Measurements from ENCODE around the gene C1GALT1C1L. TPM values are rescaled to one million over a fixed set of nuclear protein-coding genes. Genes with fewer than 3 reads are reported as not detected.
"Not testable (repeated sequence)": the region's sequence is repeated elsewhere in the genome, so short reads cannot be mapped to it uniquely, and the experiment has no call there.

C1GALT1C1L gene
- total and polyA plus RNA-seq, 2 of the 13 experiments (the other 11 are each of a cell fraction or from before 2014, with no cell fraction given): 1.3 to 2.4 TPM

GRCh38 chr2:43699761-43700160 is 23.5 kb upstream of the C1GALT1C1L start:
- BruUV-seq (replicated peaks): no TSS peak
- Histone ChIP-seq H3K9me3 (ENCODE audit: low read length) (no peaks in the 10 kb centered on the region), H3K4me1 (ENCODE audit: insufficient read depth, low read length) (peaks cover 7% of the 10 kb centered on the region), H4K20me1 (ENCODE audit: insufficient read depth, low read length) (no peaks in the 10 kb centered on the region), H3K4me3 (replicated peaks in 1 of 3; ENCODE audit: insufficient read depth in 1 of 3, low read depth in 2 of 3, low read length in 3 of 3) (no peak overlapping the region), H2AFZ (ENCODE audit: low read length) (no peak overlapping the region), H3K27ac (ENCODE audit: extremely low read length, insufficient read depth, low read length) (no peak overlapping the region), H3K9ac (ENCODE audit: insufficient read depth, low read depth, low read length) (no peak overlapping the region), H3K27me3 (ENCODE audit: control insufficient read depth in 1 of 2, insufficient read depth in 2 of 2, low read length in 2 of 2) (no peaks in the 10 kb centered on the region), H3K36me3 (replicated peaks in 1 of 2; ENCODE audit: control insufficient read depth in 1 of 2, insufficient read depth in 2 of 2, low read length in 2 of 2) (no peaks in the 10 kb centered on the region), H3K4me2 (ENCODE audit: low read depth, low read length) (no peak overlapping the region), H3K79me2 (ENCODE audit: insufficient read depth, low read length) (no peaks in the 10 kb centered on the region)
- ChIA-PET CTCF (ENCODE audit: low intra/inter-chr PET ratio, low total read pairs) (no interaction called here), POLR2A (no interaction called here)
- intact Hi-C loops (cut with micrococcal nuclease; ENCODE audit: unreplicated experiment): loop anchor here (2.0 kb wide), 1 partner anchor 49 kb away; no protein-coding TSS in a partner anchor
- 49% methylated on average over 3 of the region's 3 CpGs for WGBS (ENCODE audit: low lambda C conversion rate)
- ATAC-seq: no peak
- no peak for TF ChIP-seq ZNF367 (CRISPR knock-in tag; IDR thresholded peaks at IDR 0.05; ENCODE audit: borderline replicate concordance)
- TF ChIP-seq ZKSCAN8 (CRISPR knock-in tag; IDR thresholded peaks at IDR 0.05; ENCODE audit: borderline replicate concordance): no peak
- no peak for FAIRE-seq
- in situ Hi-C loops (cut with HindIII; ENCODE audit: extremely low pct_ligation_motif_present, low pct_unique_long_range_greater_than_20kb): no loop called here
- DNase-seq (ENCODE audit: low spot score): no peak

GRCh38 chr2:43698140-43698539 is 21.9 kb upstream of the C1GALT1C1L start:
- H3K79me2 ChIP-seq (ENCODE audit: insufficient read depth, low read length); H3K4me2 ChIP-seq (ENCODE audit: low read depth, low read length); H3K36me3 ChIP-seq (replicated peaks in 1 of 2; ENCODE audit: control insufficient read depth in 1 of 2, insufficient read depth in 2 of 2, low read length in 2 of 2); H4K20me1 ChIP-seq (ENCODE audit: insufficient read depth, low read length); H3K9me3 ChIP-seq (ENCODE audit: low read length); BruUV-seq (replicated peaks); H2AFZ ChIP-seq (ENCODE audit: low read length); DNase-seq (ENCODE audit: low spot score); POLR2A ChIA-PET; in situ Hi-C loops (cut with HindIII; ENCODE audit: extremely low pct_ligation_motif_present, low pct_unique_long_range_greater_than_20kb); H3K27me3 ChIP-seq (ENCODE audit: control insufficient read depth in 1 of 2, insufficient read depth in 2 of 2, low read length in 2 of 2); H3K27ac ChIP-seq (ENCODE audit: extremely low read length, insufficient read depth, low read length); FAIRE-seq; CTCF ChIA-PET (ENCODE audit: low intra/inter-chr PET ratio, low total read pairs); H3K4me1 ChIP-seq (ENCODE audit: insufficient read depth, low read length); H3K4me3 ChIP-seq (replicated peaks in 1 of 3; ENCODE audit: insufficient read depth in 1 of 3, low read depth in 2 of 3, low read length in 3 of 3); H3K9ac ChIP-seq (ENCODE audit: insufficient read depth, low read depth, low read length); TF ChIP-seq NR2F6 (IDR thresholded peaks at IDR 0.05): not testable (repeated sequence)
- 0 out of 3 replicates have a peak, but pooled peaks have one; percentile 42 for ATAC-seq
- intact Hi-C loops (cut with micrococcal nuclease; ENCODE audit: unreplicated experiment): loop anchor here (2.0 kb wide), 1 partner anchor 47 kb away; no protein-coding TSS in a partner anchor
- TF ChIP-seq NR2F6 (CRISPR knock-in tag; IDR thresholded peaks at IDR 0.05) (peak; percentile 54; the same call in 1 of the 2 replicates), HNF4A (CRISPR knock-in tag; IDR thresholded peaks at IDR 0.05) (0 out of 2 replicates have a peak, but pooled peaks have one; percentile 15), ZNF362 (CRISPR knock-in tag; IDR thresholded peaks at IDR 0.05; ENCODE audit: borderline replicate concordance) (peak; percentile 52; the same call in 1 of the 2 replicates)
- WGBS (ENCODE audit: low lambda C conversion rate): 53% methylated on average over 6 of the region's 6 CpGs
